Trophoblast cell (in vitro differentiated cells and primary cell): Measurements from ENCODE around the gene NOD2.
A peak's percentile ranks its signal among the peaks of the same experiment; 100 is the strongest.

Source experiments
- DNase-seq, 2 donors: peaks; one replicate each; pipeline ENCODE4 v3.0.0-alpha.2; 2016
- H2AFZ ChIP-seq: 2 replicates; pipeline ENCODE4 v1.6.1; 2013; ENCODE audit warnings: low read length, moderate library complexity, mild to moderate bottlenecking; ENCODE audit not compliant: insufficient read depth, poor library complexity
- H2AK5ac ChIP-seq: 2 replicates; pipeline ENCODE4 v1.6.1; 2013; ENCODE audit warnings: mild to moderate bottlenecking, low read length
- H2BK120ac ChIP-seq: 2 replicates; pipeline ENCODE4 v1.6.1; 2013; ENCODE audit warnings: low read length, mild to moderate bottlenecking, moderate library complexity; ENCODE audit not compliant: insufficient read depth, poor library complexity
- H2BK12ac ChIP-seq: 2 replicates; pipeline ENCODE4 v1.6.1; 2013; ENCODE audit warnings: mild to moderate bottlenecking, low read length, moderate library complexity
- H2BK5ac ChIP-seq: 2 replicates; pipeline ENCODE4 v1.6.1; 2013; ENCODE audit warnings: low read length, low read depth, moderate library complexity, mild to moderate bottlenecking; ENCODE audit not compliant: poor library complexity
- H3K14ac ChIP-seq: 2 replicates; pipeline ENCODE4 v1.6.1; 2013; ENCODE audit warnings: mild to moderate bottlenecking, low read length
- H3K18ac ChIP-seq: 2 replicates; pipeline ENCODE4 v1.6.1; 2013; ENCODE audit warnings: mild to moderate bottlenecking, low read length
- H3K23ac ChIP-seq: 2 replicates; pipeline ENCODE4 v1.6.1; 2013; ENCODE audit warnings: low read length
- H3K27ac ChIP-seq: 2 replicates; pipeline ENCODE4 v1.5.1; 2013; ENCODE audit warnings: low read depth, mild to moderate bottlenecking, inconsistent platforms, low read length, moderate library complexity
- H3K27me3 ChIP-seq: 2 replicates; pipeline ENCODE4 v1.6.1; 2013; ENCODE audit warnings: inconsistent platforms, mild to moderate bottlenecking, low read length, moderate library complexity; ENCODE audit not compliant: insufficient read depth
- H3K36me3 ChIP-seq, 2 experiments: 1 replicate in 1 of 2; 2 replicates in 1 of 2; pipeline ENCODE4 v1.6.1; 2013; ENCODE audit warnings: low read length in 2 of 2, mild to moderate bottlenecking in 2 of 2, moderate library complexity in 1 of 2; ENCODE audit not compliant: insufficient read depth in 2 of 2, control insufficient read depth in 1 of 2
- H3K4ac ChIP-seq: 2 replicates; pipeline ENCODE4 v1.6.1; 2013; ENCODE audit warnings: low read depth, mild to moderate bottlenecking, low read length, moderate library complexity
- H3K4me1 ChIP-seq, 2 experiments: 1 replicate in 1 of 2; 2 replicates in 1 of 2; pipeline ENCODE4 v1.6.1; 2013; ENCODE audit warnings: low read length in 2 of 2, mild to moderate bottlenecking in 2 of 2, moderate library complexity in 1 of 2; ENCODE audit not compliant: insufficient read depth in 2 of 2, control insufficient read depth in 1 of 2
- H3K4me2 ChIP-seq: 2 replicates; pipeline ENCODE4 v1.6.1; 2013; ENCODE audit warnings: inconsistent platforms, mild to moderate bottlenecking, low read length, moderate library complexity
- H3K4me3 ChIP-seq: 2 replicates; pipeline ENCODE4 v1.5.1; 2013; ENCODE audit warnings: mild to moderate bottlenecking, low read depth, low read length, inconsistent platforms
- H3K79me1 ChIP-seq: one replicate; pipeline ENCODE4 v1.6.1; 2013; ENCODE audit warnings: low read length
- H3K79me2 ChIP-seq: 2 replicates; pipeline ENCODE4 v1.6.1; 2013; ENCODE audit warnings: low read length, mild to moderate bottlenecking; ENCODE audit not compliant: control insufficient read depth, insufficient read depth, poor library complexity
- H3K9ac ChIP-seq: 2 replicates; pipeline ENCODE4 v1.6.1; 2013; ENCODE audit warnings: mild to moderate bottlenecking, low read length
- H3K9me3 ChIP-seq: 2 replicates; pipeline ENCODE4 v1.6.1; 2013; ENCODE audit warnings: low read depth, mild to moderate bottlenecking, control low read depth, inconsistent platforms, low read length; ENCODE audit not compliant: insufficient read depth
- H4K12ac ChIP-seq: 2 replicates; pipeline ENCODE4 v1.6.1; 2013; ENCODE audit warnings: low read depth, mild to moderate bottlenecking, low read length, moderate library complexity
- H4K8ac ChIP-seq: 2 replicates; pipeline ENCODE4 v1.6.1; 2013; ENCODE audit warnings: low read depth, mild to moderate bottlenecking, low read length, moderate library complexity
- H4K91ac ChIP-seq: one replicate; pipeline ENCODE4 v1.6.1; 2013; ENCODE audit warnings: low read depth, mild to moderate bottlenecking, low read length, moderate library complexity
- WGBS: extraction: QIAGEN DNeasy Blood & Tissue Kit; methylation state at CpG from one replicate; pipeline ENCODE4 v1.1.7; 2013; ENCODE audit warnings: missing lambda C conversion rate; ENCODE audit not compliant: insufficient read length, insufficient coverage; ENCODE audit errors: extremely low coverage; 5-methylcytosine and 5-hydroxymethylcytosine counted together

The NOD2 gene

DNA sequence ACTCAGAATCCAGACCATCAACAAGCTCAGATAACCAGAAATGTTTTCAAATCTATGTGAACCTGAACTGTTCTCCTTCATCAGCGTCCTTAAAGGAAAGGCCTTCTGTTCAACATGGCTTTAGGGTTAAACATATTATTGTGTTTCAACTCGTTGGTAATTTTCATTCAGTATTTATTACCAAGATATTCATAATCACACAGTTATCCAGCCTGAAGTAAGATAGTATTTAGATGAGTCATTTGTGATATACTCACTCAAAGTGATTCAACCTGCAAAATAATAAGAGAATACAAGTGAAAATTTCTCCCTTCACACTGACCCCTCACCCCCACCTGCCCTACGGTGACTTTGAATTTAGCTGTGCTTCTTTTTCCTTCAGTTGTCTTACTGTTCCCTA is 51.5 kb downstream of the NOD2 start:
- Histone ChIP-seq H3K9me3 (no peaks in the 10 kb centered on the region), H2BK5ac (no peak overlapping the region), H2BK12ac (no peak overlapping the region), H3K4ac (no peak overlapping the region), H3K23ac (no peak overlapping the region), H3K18ac (no peak overlapping the region), H2AFZ (no peak overlapping the region), H3K36me3 (no peaks in the 10 kb centered on the region), H3K4me2 (no peak overlapping the region), H3K4me1 (peaks cover 3 to 4% of the 10 kb centered on the region in 2 experiments), H3K27me3 (no peaks in the 10 kb centered on the region), H3K9ac (no peak overlapping the region), H2BK120ac (no peak overlapping the region), H3K14ac (no peak overlapping the region), H3K27ac (no peak overlapping the region), H4K91ac (no peak overlapping the region), H3K4me3 (no peak overlapping the region), H2AK5ac (no peak overlapping the region), H3K79me1 (no peaks in the 10 kb centered on the region), H4K8ac (no peak overlapping the region), H3K79me2 (peaks cover 3% of the 10 kb centered on the region), H4K12ac (no peak overlapping the region)
- DNase-seq = no peak
- WGBS = no CpG with 5 or more reads among the region's 3 CpGs

GRCh38 chr16:50745940-50746339 is 52.5 kb downstream of the NOD2 start:
- no peak overlapping the region for H2AK5ac ChIP-seq
- H2BK12ac ChIP-seq = no peak overlapping the region
- no peak overlapping the region for H3K4ac ChIP-seq
- no peak overlapping the region for H3K27ac ChIP-seq
- H2BK120ac ChIP-seq = no peak overlapping the region
- H3K27me3 ChIP-seq = no peaks in the 10 kb centered on the region
- H2AFZ ChIP-seq = no peak overlapping the region
- no peak overlapping the region for H4K12ac ChIP-seq
- no peak overlapping the region for H3K14ac ChIP-seq
- no CpG with 5 or more reads among the region's 4 CpGs for WGBS
- H3K79me2 ChIP-seq = peaks cover 3% of the 10 kb centered on the region
- H3K36me3 ChIP-seq = no peaks in the 10 kb centered on the region
- H3K79me1 ChIP-seq = no peaks in the 10 kb centered on the region
- no peak overlapping the region for H3K23ac ChIP-seq
- no peak overlapping the region for H3K4me3 ChIP-seq
- peaks cover 3 to 4% of the 10 kb centered on the region in 2 experiments for H3K4me1 ChIP-seq
- no peak for DNase-seq
- H3K18ac ChIP-seq = no peak overlapping the region
- no peak overlapping the region for H3K9ac ChIP-seq
- H4K8ac ChIP-seq = no peak overlapping the region
- no peak overlapping the region for H4K91ac ChIP-seq
- no peak overlapping the region for H2BK5ac ChIP-seq
- no peak overlapping the region for H3K4me2 ChIP-seq
- H3K9me3 ChIP-seq = no peaks in the 10 kb centered on the region

DNA sequence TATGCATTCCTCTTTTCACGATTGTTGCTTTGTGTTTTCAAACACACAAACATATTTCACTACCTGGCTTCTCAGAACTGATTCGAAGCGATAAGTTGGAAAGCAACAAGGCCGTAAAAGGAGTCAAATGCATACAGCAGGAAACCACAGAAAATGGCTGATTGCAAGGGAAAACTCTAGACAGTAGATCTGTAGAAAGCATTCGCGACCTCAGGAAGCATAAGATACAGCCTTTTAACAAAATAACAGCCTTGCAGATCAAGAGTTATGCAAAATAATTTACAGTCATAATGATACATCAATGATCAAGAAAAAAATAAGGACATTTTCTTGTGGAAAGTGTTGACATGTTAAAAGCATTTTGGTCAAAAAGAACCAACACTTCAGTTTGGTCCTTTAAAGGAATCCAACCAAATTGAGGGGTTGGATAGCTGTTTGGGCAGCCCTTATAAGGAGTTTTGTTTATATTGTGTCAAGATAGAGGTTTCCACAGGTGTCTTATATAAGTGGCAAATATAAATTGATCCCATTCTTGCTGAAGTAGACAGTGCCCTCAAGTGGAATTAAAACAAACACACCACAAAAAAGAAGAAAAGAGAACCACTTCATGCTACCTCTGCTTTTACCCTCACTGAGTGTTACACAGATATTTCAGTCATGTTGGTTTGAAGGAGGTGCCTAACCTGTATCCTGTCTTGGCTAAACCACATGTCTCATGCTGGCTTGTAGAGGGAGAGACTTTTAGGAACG is 54.0 kb downstream of the NOD2 start:
- Histone ChIP-seq H3K27ac (no peak overlapping the region), H2BK120ac (no peak overlapping the region), H3K4ac (no peak overlapping the region), H2AK5ac (no peak overlapping the region), H3K79me1 (no peaks in the 10 kb centered on the region), H3K18ac (no peak overlapping the region), H4K91ac (no peak overlapping the region), H4K12ac (no peak overlapping the region), H3K14ac (no peak overlapping the region), H4K8ac (no peak overlapping the region), H3K4me1 (no peaks in the 10 kb centered on the region), H3K36me3 (no peaks in the 10 kb centered on the region), H3K4me3 (no peak overlapping the region), H2AFZ (no peak overlapping the region), H3K9me3 (no peaks in the 10 kb centered on the region), H3K23ac (no peak overlapping the region), H3K9ac (peak overlapping the region; percentile 63), H3K79me2 (peaks cover 2% of the 10 kb centered on the region), H3K27me3 (no peaks in the 10 kb centered on the region), H3K4me2 (no peak overlapping the region), H2BK12ac (no peak overlapping the region), H2BK5ac (no peak overlapping the region)
- peak in 1 of 2 donors; percentile 32 for DNase-seq
- no CpG with 5 or more reads among the region's 7 CpGs for WGBS

- H3K4me1 ChIP-seq = no peaks in the 10 kb centered on the region
- H3K4me3 ChIP-seq = no peak overlapping the region
- no peaks in the 10 kb centered on the region for H3K27me3 ChIP-seq
- H3K4me2 ChIP-seq = no peak overlapping the region
- no CpG with 5 or more reads among the region's 6 CpGs for WGBS
- H3K9ac ChIP-seq = no peak overlapping the region
- H3K14ac ChIP-seq = no peak overlapping the region
- H3K4ac ChIP-seq = no peak overlapping the region
- no peak overlapping the region for H4K8ac ChIP-seq
- H3K79me1 ChIP-seq = no peaks in the 10 kb centered on the region
- no peak overlapping the region for H3K27ac ChIP-seq
- H3K9me3 ChIP-seq = no peaks in the 10 kb centered on the region
- H3K18ac ChIP-seq = no peak overlapping the region
- H4K12ac ChIP-seq = no peak overlapping the region
- no peak overlapping the region for H2AFZ ChIP-seq
- H2BK12ac ChIP-seq = no peak overlapping the region
- H3K23ac ChIP-seq = no peak overlapping the region
- no peak overlapping the region for H2BK120ac ChIP-seq
- no peak overlapping the region for H2AK5ac ChIP-seq
- no peak overlapping the region for H2BK5ac ChIP-seq
- H4K91ac ChIP-seq = no peak overlapping the region
- H3K79me2 ChIP-seq = no peaks in the 10 kb centered on the region
- no peaks in the 10 kb centered on the region for H3K36me3 ChIP-seq
- no peak for DNase-seq
Measured at GRCh38 chr16:50751528-50751927, 58.1 kb downstream of the NOD2 start.
